ENCODE results near the gene KRT6A.

KRT6A gene

DNA sequence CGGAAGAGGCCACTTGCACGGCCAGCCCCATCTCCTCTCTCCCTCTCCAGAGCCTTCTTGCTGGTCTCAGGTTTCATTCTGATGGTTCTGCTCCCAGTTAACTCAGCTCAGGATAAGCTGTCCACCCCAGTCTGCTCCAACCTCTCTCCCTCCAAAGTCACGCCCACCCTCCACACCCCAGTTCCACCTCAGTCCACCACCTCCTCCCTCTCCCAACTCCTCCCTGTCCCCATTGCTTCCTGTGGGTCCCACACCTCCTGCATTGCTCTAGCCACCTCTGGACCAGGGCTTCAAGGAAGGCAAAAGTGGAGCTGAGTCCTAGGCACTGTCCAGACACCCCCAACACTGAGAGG lies 46.7 kb upstream of the KRT6A start:
- peaks cover 0 to 28% of the 10 kb centered on the region in 2 experiments for H3K27me3 ChIP-seq (ENCODE audit: control insufficient read depth in 1 of 2, insufficient read depth in 1 of 2, low read length in 2 of 2)
- H3K4me2 ChIP-seq (ENCODE audit: low read length, poor library complexity, severe bottlenecking) = no peak overlapping the region
- H3K4me3 ChIP-seq (ENCODE audit: insufficient read depth in 1 of 2, low read depth in 1 of 2, low read length in 2 of 2) = no peak overlapping the region
- no peak overlapping the region for H3K23ac ChIP-seq (ENCODE audit: low read length in 2 of 2)
- no peak overlapping the region for H2BK5ac ChIP-seq (ENCODE audit: low read depth, low read length, poor library complexity, severe bottlenecking)
- no peaks in the 10 kb centered on the region for H3K79me1 ChIP-seq (replicated peaks; ENCODE audit: low read length, poor library complexity, severe bottlenecking)
- H2AFZ ChIP-seq (ENCODE audit: low read depth, low read length) = no peak overlapping the region
- no peaks in the 10 kb centered on the region for H3K4me1 ChIP-seq (ENCODE audit: control insufficient read depth, insufficient read depth, low read depth, low read length)
- 82% methylated on average over 3 of the region's 3 CpGs for WGBS
- no peak overlapping the region for H3K4ac ChIP-seq (ENCODE audit: low read depth in 1 of 2, low read length in 2 of 2)
- DNase-seq = no peak
- no peak overlapping the region for H3K18ac ChIP-seq (ENCODE audit: low read depth in 1 of 2, low read length in 2 of 2)
- H4K91ac ChIP-seq (ENCODE audit: low read length) = no peak overlapping the region
- no peak overlapping the region for H2BK120ac ChIP-seq (ENCODE audit: low read depth, low read length)
- no peak overlapping the region for H2BK12ac ChIP-seq (ENCODE audit: low read length in 2 of 2)
- no peaks in the 10 kb centered on the region for H3K9me3 ChIP-seq (ENCODE audit: control insufficient read depth, low read length)
- no peaks in the 10 kb centered on the region for H3K36me3 ChIP-seq (ENCODE audit: control insufficient read depth in 1 of 2, insufficient read depth in 2 of 2, low read depth in 1 of 2, low read length in 2 of 2)
- H2BK15ac ChIP-seq (ENCODE audit: low read depth, poor library complexity, severe bottlenecking) = no peak overlapping the region
- no peak overlapping the region for H4K8ac ChIP-seq (ENCODE audit: low read length)
- H2AK5ac ChIP-seq (ENCODE audit: low read length, severe bottlenecking) = no peak overlapping the region
- H3K27ac ChIP-seq (ENCODE audit: low read length, poor library complexity, severe bottlenecking) = no peak overlapping the region
- no peak overlapping the region for H3K14ac ChIP-seq (ENCODE audit: low read length in 2 of 2)
- no peak overlapping the region for H3K9ac ChIP-seq (ENCODE audit: low read length)

DNA sequence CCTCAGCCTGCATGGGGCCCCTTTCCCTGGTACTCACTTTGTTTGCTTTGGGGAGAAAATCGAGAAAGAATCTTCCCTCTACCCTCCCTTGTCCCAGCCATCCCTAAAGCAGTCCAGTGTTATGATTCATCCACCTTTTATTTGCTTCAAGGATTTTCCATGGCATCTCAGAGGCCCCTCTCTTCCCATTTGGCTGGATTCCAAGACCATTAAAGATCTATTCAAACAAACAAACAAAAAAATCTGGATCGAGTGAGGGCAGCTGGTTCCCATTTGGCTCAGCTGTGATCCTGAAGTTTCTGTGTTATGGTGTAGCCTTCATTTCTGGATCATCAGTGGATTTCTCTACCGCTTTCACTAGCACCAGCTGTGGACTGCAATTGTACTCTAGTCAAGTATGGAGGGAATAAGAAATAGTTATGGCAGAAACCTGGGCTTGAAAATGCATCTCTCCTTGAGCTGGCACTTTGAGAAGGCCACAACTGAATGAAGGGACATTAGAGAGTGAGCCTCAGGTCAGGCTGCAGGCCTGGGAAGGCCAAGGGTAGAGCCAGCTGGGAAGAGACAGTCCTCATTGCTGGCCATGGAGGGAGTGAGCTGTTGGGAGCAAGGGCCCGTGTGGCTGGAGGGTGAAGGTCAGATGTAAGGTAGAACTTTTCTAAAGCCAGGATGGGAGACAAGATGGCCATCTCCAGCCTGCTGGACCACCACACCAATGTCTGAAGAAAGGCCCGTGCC lies 46.2 kb upstream of the KRT6A start:
- no peak overlapping the region for H2AK5ac ChIP-seq (ENCODE audit: low read length, severe bottlenecking)
- H2BK5ac ChIP-seq (ENCODE audit: low read depth, low read length, poor library complexity, severe bottlenecking) = no peak overlapping the region
- no peak overlapping the region for H3K23ac ChIP-seq (ENCODE audit: low read length in 2 of 2)
- no peak overlapping the region for H2BK120ac ChIP-seq (ENCODE audit: low read depth, low read length)
- no peak overlapping the region for H2AFZ ChIP-seq (ENCODE audit: low read depth, low read length)
- H3K27ac ChIP-seq (ENCODE audit: low read length, poor library complexity, severe bottlenecking) = no peak overlapping the region
- no peak overlapping the region for H3K4me3 ChIP-seq (ENCODE audit: insufficient read depth in 1 of 2, low read depth in 1 of 2, low read length in 2 of 2)
- H3K14ac ChIP-seq (ENCODE audit: low read length in 2 of 2) = no peak overlapping the region
- H3K4ac ChIP-seq (ENCODE audit: low read depth in 1 of 2, low read length in 2 of 2) = no peak overlapping the region
- peaks cover 0 to 27% of the 10 kb centered on the region in 2 experiments for H3K27me3 ChIP-seq (ENCODE audit: control insufficient read depth in 1 of 2, insufficient read depth in 1 of 2, low read length in 2 of 2)
- no peak overlapping the region for H3K18ac ChIP-seq (ENCODE audit: low read depth in 1 of 2, low read length in 2 of 2)
- H3K9ac ChIP-seq (ENCODE audit: low read length) = no peak overlapping the region
- H3K79me1 ChIP-seq (replicated peaks; ENCODE audit: low read length, poor library complexity, severe bottlenecking) = no peaks in the 10 kb centered on the region
- H3K36me3 ChIP-seq (ENCODE audit: control insufficient read depth in 1 of 2, insufficient read depth in 2 of 2, low read depth in 1 of 2, low read length in 2 of 2) = no peaks in the 10 kb centered on the region
- H3K9me3 ChIP-seq (ENCODE audit: control insufficient read depth, low read length) = no peaks in the 10 kb centered on the region
- no peak overlapping the region for H3K4me2 ChIP-seq (ENCODE audit: low read length, poor library complexity, severe bottlenecking)
- WGBS = 65% methylated on average over 5 of the region's 5 CpGs
- H2BK15ac ChIP-seq (ENCODE audit: low read depth, poor library complexity, severe bottlenecking) = no peak overlapping the region
- H4K91ac ChIP-seq (ENCODE audit: low read length) = no peak overlapping the region
- H4K8ac ChIP-seq (ENCODE audit: low read length) = no peak overlapping the region
- no peak overlapping the region for H2BK12ac ChIP-seq (ENCODE audit: low read length in 2 of 2)
- DNase-seq = peak; percentile 38
- H3K4me1 ChIP-seq (ENCODE audit: control insufficient read depth, insufficient read depth, low read depth, low read length) = no peaks in the 10 kb centered on the region

GRCh38 chr12:52537101-52537500 lies 44.0 kb upstream of the KRT6A start:
- no peak overlapping the region for H3K4me2 ChIP-seq (ENCODE audit: low read length, poor library complexity, severe bottlenecking)
- H3K79me1 ChIP-seq (replicated peaks; ENCODE audit: low read length, poor library complexity, severe bottlenecking) = no peaks in the 10 kb centered on the region
- no peak overlapping the region for H3K23ac ChIP-seq (ENCODE audit: low read length in 2 of 2)
- H2BK120ac ChIP-seq (ENCODE audit: low read depth, low read length) = no peak overlapping the region
- H4K91ac ChIP-seq (ENCODE audit: low read length) = peak overlapping the region; percentile 31
- H2AFZ ChIP-seq (ENCODE audit: low read depth, low read length) = no peak overlapping the region
- no peak overlapping the region for H3K18ac ChIP-seq (ENCODE audit: low read depth in 1 of 2, low read length in 2 of 2)
- no peaks in the 10 kb centered on the region for H3K4me1 ChIP-seq (ENCODE audit: control insufficient read depth, insufficient read depth, low read depth, low read length)
- no peak overlapping the region for H3K4me3 ChIP-seq (ENCODE audit: insufficient read depth in 1 of 2, low read depth in 1 of 2, low read length in 2 of 2)
- WGBS = 91% methylated on average over 3 of the region's 3 CpGs
- DNase-seq = no peak
- H4K8ac ChIP-seq (ENCODE audit: low read length) = no peak overlapping the region
- peak overlapping the region in 1 of 2 experiments; percentile 42 for H3K4ac ChIP-seq (ENCODE audit: low read depth in 1 of 2, low read length in 2 of 2)
- H2AK5ac ChIP-seq (ENCODE audit: low read length, severe bottlenecking) = no peak overlapping the region
- peaks cover 9 to 32% of the 10 kb centered on the region in 2 experiments for H3K27me3 ChIP-seq (ENCODE audit: control insufficient read depth in 1 of 2, insufficient read depth in 1 of 2, low read length in 2 of 2)
- no peaks in the 10 kb centered on the region for H3K36me3 ChIP-seq (ENCODE audit: control insufficient read depth in 1 of 2, insufficient read depth in 2 of 2, low read depth in 1 of 2, low read length in 2 of 2)
- H3K9me3 ChIP-seq (ENCODE audit: control insufficient read depth, low read length) = no peaks in the 10 kb centered on the region
- H2BK15ac ChIP-seq (ENCODE audit: low read depth, poor library complexity, severe bottlenecking) = no peak overlapping the region
- H3K27ac ChIP-seq (ENCODE audit: low read length, poor library complexity, severe bottlenecking) = no peak overlapping the region
- H3K14ac ChIP-seq (ENCODE audit: low read length in 2 of 2) = no peak overlapping the region
- no peak overlapping the region for H2BK5ac ChIP-seq (ENCODE audit: low read depth, low read length, poor library complexity, severe bottlenecking)
- no peak overlapping the region for H3K9ac ChIP-seq (ENCODE audit: low read length)
- H2BK12ac ChIP-seq (ENCODE audit: low read length in 2 of 2) = no peak overlapping the region

DNA sequence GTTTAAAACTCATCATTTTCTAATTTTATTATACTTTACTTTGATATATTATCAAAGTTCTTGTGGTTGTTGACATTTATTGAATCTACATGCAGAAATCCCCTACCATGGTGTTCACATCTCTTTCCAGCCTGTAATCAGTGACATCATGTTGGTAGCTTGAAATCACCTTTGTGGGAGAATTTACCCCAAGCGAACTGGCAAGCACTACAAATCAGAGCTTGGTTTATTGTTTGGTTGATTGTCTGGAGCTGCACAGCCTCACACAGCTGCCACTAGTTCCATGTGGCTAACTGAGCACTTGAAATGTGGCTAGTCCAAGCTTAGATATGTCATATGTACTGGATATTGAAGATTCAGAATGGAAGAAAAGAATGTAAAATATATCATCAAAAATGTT lies 42.5 kb upstream of the KRT6A start:
- no peak overlapping the region for H3K4me3 ChIP-seq (ENCODE audit: insufficient read depth in 1 of 2, low read depth in 1 of 2, low read length in 2 of 2)
- H3K36me3 ChIP-seq (ENCODE audit: control insufficient read depth in 1 of 2, insufficient read depth in 2 of 2, low read depth in 1 of 2, low read length in 2 of 2) = no peaks in the 10 kb centered on the region
- H3K23ac ChIP-seq (ENCODE audit: low read length in 2 of 2) = no peak overlapping the region
- H3K4me1 ChIP-seq (ENCODE audit: control insufficient read depth, insufficient read depth, low read depth, low read length) = no peaks in the 10 kb centered on the region
- no peak overlapping the region for H3K4me2 ChIP-seq (ENCODE audit: low read length, poor library complexity, severe bottlenecking)
- no peak overlapping the region for H3K4ac ChIP-seq (ENCODE audit: low read depth in 1 of 2, low read length in 2 of 2)
- no peak overlapping the region for H4K91ac ChIP-seq (ENCODE audit: low read length)
- DNase-seq = no peak
- no peak overlapping the region for H3K18ac ChIP-seq (ENCODE audit: low read depth in 1 of 2, low read length in 2 of 2)
- H3K27me3 ChIP-seq (ENCODE audit: control insufficient read depth in 1 of 2, insufficient read depth in 1 of 2, low read length in 2 of 2) = peaks cover 9 to 47% of the 10 kb centered on the region in 2 experiments
- H3K27ac ChIP-seq (ENCODE audit: low read length, poor library complexity, severe bottlenecking) = no peak overlapping the region
- no peak overlapping the region for H2BK120ac ChIP-seq (ENCODE audit: low read depth, low read length)
- no peaks in the 10 kb centered on the region for H3K9me3 ChIP-seq (ENCODE audit: control insufficient read depth, low read length)
- H3K14ac ChIP-seq (ENCODE audit: low read length in 2 of 2) = no peak overlapping the region
- WGBS = 62% methylated on average over 1 of the region's 1 CpG
- no peak overlapping the region for H2BK12ac ChIP-seq (ENCODE audit: low read length in 2 of 2)
- H3K9ac ChIP-seq (ENCODE audit: low read length) = no peak overlapping the region
- no peak overlapping the region for H2BK5ac ChIP-seq (ENCODE audit: low read depth, low read length, poor library complexity, severe bottlenecking)
- H2BK15ac ChIP-seq (ENCODE audit: low read depth, poor library complexity, severe bottlenecking) = no peak overlapping the region
- H2AK5ac ChIP-seq (ENCODE audit: low read length, severe bottlenecking) = no peak overlapping the region
- H3K79me1 ChIP-seq (replicated peaks; ENCODE audit: low read length, poor library complexity, severe bottlenecking) = no peaks in the 10 kb centered on the region
- H2AFZ ChIP-seq (ENCODE audit: low read depth, low read length) = no peak overlapping the region
- H4K8ac ChIP-seq (ENCODE audit: low read length) = no peak overlapping the region

Data from mesenchymal stem cell (in vitro differentiated cells and primary cell).